ENCODE data around the gene CLUH. TPM values are rescaled to one million over a fixed set of nuclear protein-coding genes. Genes with fewer than 3 reads are reported as not detected.

The CLUH gene
- total RNA-seq (2022; extraction: Qiagen RNA extraction) = 71.1 to 123 TPM (median 117 TPM) in 5 replicates

GRCh38 chr17:2711608-2712299, at the start of gene CLUH:
Gene CLUH (minus strand): TSS chr17:2711764. CDS start chr17:2711661, 103 bp downstream.

GRCh38 chr17:2749058-2749783, 37.7 kb upstream of the CLUH start, which contains the start of gene CCDC92B:
Gene CCDC92B (minus strand): TSS chr17:2749652. CDS start chr17:2735145, 14,507 bp downstream.

Other genes starting within 250 kb of the CLUH start
- 28.1 to 38.1 TPM (median 36.5 TPM) in 5 replicates for gene METTL16, start 199.9 kb downstream of the CLUH start, total RNA-seq (2022; extraction: Qiagen RNA extraction)
- gene PAFAH1B1, start 118.1 kb downstream of the CLUH start, total RNA-seq (2022; extraction: Qiagen RNA extraction) = 190 to 225 TPM (median 193 TPM) in 5 replicates
- 0.03 to 0.15 TPM (median 0.11 TPM) in 5 replicates for gene CCDC92B, start 37.9 kb upstream of the CLUH start, total RNA-seq (2022; extraction: Qiagen RNA extraction)
- gene RAP1GAP2, start 84.7 kb upstream of the CLUH start, total RNA-seq (2022; extraction: Qiagen RNA extraction) = 26.0 to 36.5 TPM (median 33.9 TPM) in 5 replicates

Measured in A549 treated with dexamethasone at 1 μM for 4 hours (cell line).